GM12891 (cell line): ENCODE data around the gene SHOX.

ENCODE experiments used
- PAX5 ChIP-seq: IDR thresholded peaks from 2 replicates; pipeline ENCODE4 v1.6.1; 2011; ENCODE audit warnings: low read length, moderate library complexity, mild to moderate bottlenecking; ENCODE audit not compliant: insufficient read depth, severe bottlenecking
- POLR2A ChIP-seq: IDR thresholded peaks from 2 replicates; pipeline ENCODE4 v1.6.1; 2011; ENCODE audit warnings: low read depth, low read length, control low read depth
- POLR2AphosphoS5 ChIP-seq: IDR thresholded peaks from 2 replicates; pipeline ENCODE4 v1.6.1; 2011; ENCODE audit warnings: low read depth, low read length, control low read depth
- POU2F2 ChIP-seq: IDR thresholded peaks from 2 replicates; pipeline ENCODE4 v1.6.1; 2011; ENCODE audit warnings: low read depth, mild to moderate bottlenecking, control low read depth, low read length, moderate library complexity
- SPI1 ChIP-seq: IDR thresholded peaks from 2 replicates; pipeline ENCODE4 v1.6.1; 2011; ENCODE audit warnings: low read depth, low read length, control low read depth
- TAF1 ChIP-seq: IDR thresholded peaks from 2 replicates; pipeline ENCODE4 v1.6.1; 2011; ENCODE audit warnings: low read depth, low read length, control low read depth

- TF ChIP-seq SPI1 (no peak), POU2F2 (no peak), POLR2AphosphoS5 (no peak), POLR2A (no peak), TAF1 (no peak), PAX5 (no peak)
These were observed 59.4 kb downstream of the SHOX start for GRCh38 chrX:689983-690382.
